ENCODE measurements around the gene BCAS4. TPM values are rescaled to one million over a fixed set of nuclear protein-coding genes. Genes with fewer than 3 reads are reported as not detected.

The BCAS4 gene
- total RNA-seq, 1 experiment from 2014 or later = 7.6 TPM

DNA sequence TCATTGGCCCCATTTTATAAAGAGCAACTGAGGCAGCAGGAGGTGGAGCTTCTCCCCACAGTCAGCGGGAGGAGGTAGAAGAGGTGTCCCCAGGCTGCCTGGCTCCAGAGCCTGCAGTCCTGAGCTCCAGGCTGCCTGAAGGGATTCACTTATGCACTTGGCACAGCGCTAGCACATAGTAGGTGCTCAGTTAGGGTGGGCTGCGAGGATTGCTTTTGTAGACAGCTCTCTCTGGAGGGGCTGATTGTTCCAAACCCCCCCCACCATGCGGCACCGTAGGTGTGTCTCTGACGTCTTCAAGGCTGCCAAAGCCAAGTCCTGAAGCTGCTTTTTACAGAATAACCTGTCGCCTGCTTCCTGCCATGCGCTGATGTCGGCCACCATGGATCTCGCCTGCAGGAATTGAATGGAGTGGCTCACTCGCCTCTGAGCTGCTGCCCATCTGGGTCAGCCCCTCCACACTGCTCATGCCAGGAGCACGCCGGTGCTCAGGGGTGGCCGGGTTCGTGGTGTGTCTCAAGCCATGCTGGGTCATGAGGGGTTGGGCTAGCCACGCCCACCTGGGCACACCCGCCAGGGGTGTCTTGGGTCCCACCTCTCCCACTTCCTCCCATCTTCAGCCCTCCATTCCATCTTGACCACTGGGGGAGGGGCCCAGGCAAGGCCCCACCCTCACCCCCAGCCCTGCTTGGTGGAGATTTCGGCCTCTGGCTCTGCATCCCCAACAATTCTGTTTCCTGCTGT is 59.8 kb downstream of the BCAS4 start:
- intact Hi-C loops (cut with micrococcal nuclease; ENCODE audit: unreplicated experiment) = no loop called here
- TF ChIP-seq CTCF (conservative IDR thresholded peaks at IDR 0.05) (no peak), EZH2 (IDR thresholded peaks at IDR 0.05; ENCODE audit: low read depth) (no peak)
- no peaks in the 10 kb centered on the region for H3K9me2 ChIP-seq (ENCODE audit: insufficient read depth)
- H4K20me1 ChIP-seq (ENCODE audit: insufficient read depth) = no peaks in the 10 kb centered on the region
- ChIA-PET CTCF (no interaction called here), POLR2A (ENCODE audit: unreplicated experiment) (interaction anchor here (0.6 kb wide), 2 partner anchors 36 to 485 kb away, joined by 3 to 6 read pairs; no protein-coding TSS in a partner anchor)
- BruUV-seq (replicated peaks) = no TSS peak
- no peaks in the 10 kb centered on the region for H3K9me3 ChIP-seq (ENCODE audit: insufficient read depth, low read depth)
- no peak overlapping the region for H3K4me2 ChIP-seq
- no peaks in the 10 kb centered on the region for H3K4me1 ChIP-seq (replicated peaks; ENCODE audit: insufficient read depth)
- no peak overlapping the region for H3K27ac ChIP-seq
- H3K79me2 ChIP-seq (ENCODE audit: low read depth) = no peaks in the 10 kb centered on the region
- DNase-seq = no peak
- H3K4me3 ChIP-seq = no peak overlapping the region
- H3K27me3 ChIP-seq (ENCODE audit: insufficient read depth, low read depth) = no peaks in the 10 kb centered on the region
- no peaks in the 10 kb centered on the region for H3K36me3 ChIP-seq (ENCODE audit: low read depth)
- H3F3A ChIP-seq (ENCODE audit: insufficient read depth, low read depth) = no peaks in the 10 kb centered on the region
- H2AFZ ChIP-seq = no peak overlapping the region

DNA sequence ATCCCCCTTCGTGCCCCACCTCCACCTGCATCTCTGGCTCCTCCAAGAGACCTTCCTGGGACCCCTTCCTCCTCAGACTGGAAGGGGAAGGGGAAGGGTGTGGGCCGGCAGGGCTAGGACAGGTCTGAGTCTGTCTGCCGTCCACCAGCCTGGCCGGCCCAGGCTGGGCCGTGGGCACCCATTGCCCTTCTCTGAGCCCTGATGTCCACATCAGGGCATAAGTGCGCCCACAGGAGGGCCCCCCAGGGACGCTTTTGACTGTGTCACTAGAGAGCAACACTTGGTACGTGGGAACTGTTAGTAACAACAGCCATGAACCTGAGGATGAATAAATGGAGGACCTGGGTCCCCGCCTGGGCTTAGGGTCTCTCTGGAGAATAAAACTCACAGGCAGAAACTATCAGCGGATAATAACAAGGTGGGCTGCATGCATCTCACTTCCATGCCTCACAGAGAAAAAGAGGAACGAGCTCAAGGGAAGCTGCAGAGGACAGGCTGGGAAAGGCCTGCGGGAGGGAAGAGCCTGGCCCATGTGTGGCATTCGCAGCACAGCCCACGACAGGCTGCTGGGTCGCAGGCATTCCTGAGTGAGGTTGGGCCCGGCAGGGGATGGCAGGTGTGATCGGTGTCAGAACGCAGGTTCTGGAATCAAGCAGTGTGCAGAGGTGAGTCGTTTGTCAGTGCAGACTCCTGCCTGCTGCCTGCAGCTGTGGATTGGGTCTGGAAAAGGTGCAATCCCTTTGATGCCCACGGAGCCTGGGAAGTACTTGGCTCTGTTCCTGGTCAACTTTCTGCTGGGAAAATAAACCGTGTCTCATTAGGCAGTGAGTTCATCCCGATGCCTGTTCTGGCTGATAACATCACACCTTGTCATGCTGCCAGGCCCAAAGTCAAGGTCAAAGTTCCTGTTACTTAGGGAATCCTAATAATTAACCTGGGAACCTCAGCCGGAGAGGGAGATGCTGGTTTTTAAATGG is 60.9 kb downstream of the BCAS4 start:
- ChIA-PET POLR2A (ENCODE audit: unreplicated experiment) (no interaction called here), CTCF (no interaction called here)
- peak in 1 of 2 experiments; percentile 59 for DNase-seq
- H3F3A ChIP-seq (ENCODE audit: insufficient read depth, low read depth) = no peaks in the 10 kb centered on the region
- H4K20me1 ChIP-seq (ENCODE audit: insufficient read depth) = no peaks in the 10 kb centered on the region
- H3K36me3 ChIP-seq (ENCODE audit: low read depth) = no peaks in the 10 kb centered on the region
- BruUV-seq (replicated peaks) = no TSS peak
- no peak overlapping the region for H3K4me2 ChIP-seq
- H3K79me2 ChIP-seq (ENCODE audit: low read depth) = no peaks in the 10 kb centered on the region
- H3K9me2 ChIP-seq (ENCODE audit: insufficient read depth) = no peaks in the 10 kb centered on the region
- H3K27me3 ChIP-seq (ENCODE audit: insufficient read depth, low read depth) = no peaks in the 10 kb centered on the region
- H2AFZ ChIP-seq = no peak overlapping the region
- no peak overlapping the region for H3K27ac ChIP-seq
- no peaks in the 10 kb centered on the region for H3K4me1 ChIP-seq (replicated peaks; ENCODE audit: insufficient read depth)
- TF ChIP-seq CTCF (conservative IDR thresholded peaks at IDR 0.05) (no peak), EZH2 (IDR thresholded peaks at IDR 0.05; ENCODE audit: low read depth) (no peak)
- no peaks in the 10 kb centered on the region for H3K9me3 ChIP-seq (ENCODE audit: insufficient read depth, low read depth)
- H3K4me3 ChIP-seq = no peak overlapping the region
- intact Hi-C loops (cut with micrococcal nuclease; ENCODE audit: unreplicated experiment) = no loop called here

GRCh38 chr20:50856475-50857041 is 61.7 kb downstream of the BCAS4 start:
- no peaks in the 10 kb centered on the region for H3K79me2 ChIP-seq (ENCODE audit: low read depth)
- BruUV-seq (replicated peaks) = no TSS peak
- H3K27ac ChIP-seq = no peak overlapping the region
- no peaks in the 10 kb centered on the region for H3K36me3 ChIP-seq (ENCODE audit: low read depth)
- ChIA-PET POLR2A (ENCODE audit: unreplicated experiment) (no interaction called here), CTCF (no interaction called here)
- intact Hi-C loops (cut with micrococcal nuclease; ENCODE audit: unreplicated experiment) = no loop called here
- no peaks in the 10 kb centered on the region for H3K9me2 ChIP-seq (ENCODE audit: insufficient read depth)
- no peak overlapping the region for H2AFZ ChIP-seq
- no peaks in the 10 kb centered on the region for H3K4me1 ChIP-seq (replicated peaks; ENCODE audit: insufficient read depth)
- TF ChIP-seq CTCF (conservative IDR thresholded peaks at IDR 0.05) (no peak), EZH2 (IDR thresholded peaks at IDR 0.05; ENCODE audit: low read depth) (no peak)
- H3K4me2 ChIP-seq = no peak overlapping the region
- no peaks in the 10 kb centered on the region for H4K20me1 ChIP-seq (ENCODE audit: insufficient read depth)
- no peak for DNase-seq
- H3K9me3 ChIP-seq (ENCODE audit: insufficient read depth, low read depth) = no peaks in the 10 kb centered on the region
- no peaks in the 10 kb centered on the region for H3F3A ChIP-seq (ENCODE audit: insufficient read depth, low read depth)
- H3K4me3 ChIP-seq = no peak overlapping the region
- no peaks in the 10 kb centered on the region for H3K27me3 ChIP-seq (ENCODE audit: insufficient read depth, low read depth)

Data from PC-9 (cell line).